Keratinocyte (primary cell): Measurements from ENCODE around the gene KIF16B. TPM values are rescaled to one million over a fixed set of nuclear protein-coding genes. Genes with fewer than 3 reads are reported as not detected.
A peak's percentile ranks its signal among the peaks of the same experiment; 100 is the strongest.

ENCODE experiments used
- DNase-seq: peaks from one replicate; pipeline ENCODE4 v3.0.0-alpha.2; 2011; ENCODE audit warnings: low read depth, missing footprints, low spot score
- FAIRE-seq: peaks from 2 replicates; lab custom pipeline; 2011; peaks lifted over from hg19 to GRCh38; lab: Jason Lieb, UNC
- H2AFZ ChIP-seq: 2 replicates; pipeline ENCODE4 v1.6.0; 2012; ENCODE audit warnings: low read length, control low read depth, inconsistent platforms; ENCODE audit not compliant: control insufficient read depth
- H3K27ac ChIP-seq: 2 replicates; pipeline ENCODE4 v1.5.1; 2011; ENCODE audit warnings: low read length; ENCODE audit not compliant: control insufficient read depth, insufficient read depth
- H3K27me3 ChIP-seq: 3 replicates; pipeline ENCODE4 v1.6.0; 2011; ENCODE audit warnings: low read length; ENCODE audit not compliant: control insufficient read depth, insufficient read depth; ENCODE audit errors: extremely low read depth
- H3K36me3 ChIP-seq, 2 experiments: 2 replicates in 1 of 2; 3 replicates in 1 of 2; pipeline ENCODE4 v1.5.1; 2011; ENCODE audit warnings: low read length in 2 of 2, mild to moderate bottlenecking in 1 of 2; ENCODE audit not compliant: control insufficient read depth in 2 of 2, insufficient read depth in 2 of 2; ENCODE audit errors: extremely low read depth in 1 of 2
- H3K4me1 ChIP-seq: 3 replicates; pipeline ENCODE4 v1.5.1; 2011; ENCODE audit warnings: low read length; ENCODE audit not compliant: control insufficient read depth, insufficient read depth; ENCODE audit errors: extremely low read depth
- H3K4me2 ChIP-seq: 3 replicates; pipeline ENCODE4 v1.6.0; 2011; ENCODE audit warnings: low read depth, low read length; ENCODE audit not compliant: control insufficient read depth, insufficient read depth; ENCODE audit errors: extremely low read depth
- H3K4me3 ChIP-seq, 3 experiments: fragments of 200-600 bp in 1 of 3; sonication (generic) in 1 of 3; 2 replicates in 2 of 3; 3 replicates in 1 of 3; pipeline ENCODE4 v1.5.1; 2011 to 2016; ENCODE audit warnings: low read length in 3 of 3, mild to moderate bottlenecking in 3 of 3, control low read depth in 2 of 3, inconsistent platforms in 1 of 3, low read depth in 1 of 3, mixed read lengths in 1 of 3, mixed run types in 1 of 3, moderate library complexity in 1 of 3; ENCODE audit not compliant: control insufficient read depth in 2 of 3, insufficient read depth in 2 of 3; ENCODE audit errors: extremely low read depth in 1 of 3
- H3K79me2 ChIP-seq: 2 replicates; pipeline ENCODE4 v1.6.0; 2012; ENCODE audit warnings: low read length; ENCODE audit not compliant: control insufficient read depth, insufficient read depth
- H3K9ac ChIP-seq: 3 replicates; pipeline ENCODE4 v1.6.0; 2011; ENCODE audit warnings: low read length; ENCODE audit not compliant: control insufficient read depth, insufficient read depth; ENCODE audit errors: extremely low read depth
- H3K9me1 ChIP-seq: 3 replicates; pipeline ENCODE4 v1.6.0; 2011; ENCODE audit warnings: low read length; ENCODE audit not compliant: control insufficient read depth, insufficient read depth; ENCODE audit errors: extremely low read depth
- H3K9me3 ChIP-seq: 2 replicates; pipeline ENCODE4 v1.5.1; 2012; ENCODE audit warnings: low read depth, low read length; ENCODE audit not compliant: control insufficient read depth
- H4K20me1 ChIP-seq: 3 replicates; pipeline ENCODE4 v1.6.0; 2011; ENCODE audit warnings: low read length; ENCODE audit not compliant: control insufficient read depth, insufficient read depth; ENCODE audit errors: extremely low read depth
- EZH2 ChIP-seq: IDR thresholded peaks from one replicate; pipeline ENCODE4 v1.6.1; 2012; ENCODE audit warnings: inconsistent platforms, mild to moderate bottlenecking, low read length, moderate library complexity
- dilution Hi-C: fragments of 300-500 bp; cut with MboI; formaldehyde crosslinking; loops from one replicate; pipeline ENCODE4 v1.7.0; 2020; ENCODE audit warnings: low sequenced_read_pairs; ENCODE audit not compliant: extremely low pct_ligation_motif_present
- polyA plus RNA-seq, 5 experiments: library from polyadenylated mRNA; depleted of rRNA in 3 of 5; stranded (reverse) in 3 of 5; stranded (forward) in 1 of 5; unstranded in 1 of 5; fragments of >200 nt; gene quantifications; 1 replicate in 1 of 5; 2 replicates in 3 of 5; 3 replicates in 1 of 5; pipeline versions ENCODE4 v1.2.1 to v1.2.3, GENCODE V29; 2011 to 2012; ENCODE audit warnings: missing spikeins in 2 of 5, low read depth in 1 of 5, low replicate concordance in 1 of 5
- TF ChIP-seq, protein P1 (sequence below), 3 experiments: IDR thresholded peaks in 1 of 3; conservative IDR thresholded peaks in 1 of 3; optimal IDR thresholded peaks in 1 of 3; 2 replicates in 2 of 3; 3 replicates in 1 of 3; pipeline versions ENCODE3 to v1.5.1; 2011; ENCODE audit warnings: low read length in 3 of 3, mild to moderate bottlenecking in 3 of 3, moderate library complexity in 2 of 3, control low read depth in 1 of 3, inconsistent platforms in 1 of 3; ENCODE audit not compliant: insufficient read depth in 2 of 3; ENCODE audit errors: extremely low read depth in 1 of 3

Gene KIF16B
- polyA plus RNA-seq, 1 donor (not counting 4 experiments of a cell fraction or from before 2014, with no cell fraction given), result 16.1 TPM

DNA sequence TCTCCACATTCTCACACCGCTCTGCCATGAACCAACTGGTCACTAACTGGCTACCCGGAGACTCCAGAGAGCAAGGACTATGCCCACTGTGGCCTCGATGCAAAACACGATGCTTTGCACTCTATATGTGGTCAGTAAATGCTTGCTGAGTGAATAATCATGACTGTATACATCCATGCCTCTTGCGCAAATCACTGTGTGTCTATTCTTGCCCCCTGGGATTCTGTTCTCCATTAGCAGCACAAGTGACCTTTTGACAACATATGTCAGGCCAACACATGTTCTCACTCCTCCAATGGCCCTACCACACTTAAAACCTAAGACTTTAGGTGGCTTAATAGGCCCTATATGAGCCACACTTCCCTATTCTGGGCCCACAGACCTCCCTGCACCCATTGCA is 16.9 kb downstream of the KIF16B start:
- no peak for TF ChIP-seq EZH2
- TF ChIP-seq, protein P1, sequence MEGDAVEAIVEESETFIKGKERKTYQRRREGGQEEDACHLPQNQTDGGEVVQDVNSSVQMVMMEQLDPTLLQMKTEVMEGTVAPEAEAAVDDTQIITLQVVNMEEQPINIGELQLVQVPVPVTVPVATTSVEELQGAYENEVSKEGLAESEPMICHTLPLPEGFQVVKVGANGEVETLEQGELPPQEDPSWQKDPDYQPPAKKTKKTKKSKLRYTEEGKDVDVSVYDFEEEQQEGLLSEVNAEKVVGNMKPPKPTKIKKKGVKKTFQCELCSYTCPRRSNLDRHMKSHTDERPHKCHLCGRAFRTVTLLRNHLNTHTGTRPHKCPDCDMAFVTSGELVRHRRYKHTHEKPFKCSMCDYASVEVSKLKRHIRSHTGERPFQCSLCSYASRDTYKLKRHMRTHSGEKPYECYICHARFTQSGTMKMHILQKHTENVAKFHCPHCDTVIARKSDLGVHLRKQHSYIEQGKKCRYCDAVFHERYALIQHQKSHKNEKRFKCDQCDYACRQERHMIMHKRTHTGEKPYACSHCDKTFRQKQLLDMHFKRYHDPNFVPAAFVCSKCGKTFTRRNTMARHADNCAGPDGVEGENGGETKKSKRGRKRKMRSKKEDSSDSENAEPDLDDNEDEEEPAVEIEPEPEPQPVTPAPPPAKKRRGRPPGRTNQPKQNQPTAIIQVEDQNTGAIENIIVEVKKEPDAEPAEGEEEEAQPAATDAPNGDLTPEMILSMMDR (optimal IDR thresholded peaks at IDR 0.05 in 1 of 3, IDR thresholded peaks at IDR 0.05 in 1 of 3, conservative IDR thresholded peaks at IDR 0.05 in 1 of 3; ENCODE audit: extremely low read depth in 1 of 3, insufficient read depth in 2 of 3, low read length in 3 of 3), result no peak
- peaks cover 11% of the 10 kb centered on the region for H3K9me1 ChIP-seq
- H4K20me1 ChIP-seq, result peaks cover 3% of the 10 kb centered on the region
- no peak overlapping the region for H3K4me3 ChIP-seq
- FAIRE-seq (peak; percentile 88), DNase-seq (no peak)
- H3K4me1 ChIP-seq, result peaks cover 37% of the 10 kb centered on the region
- peak overlapping the region; percentile 71 for H3K27ac ChIP-seq
- H2AFZ ChIP-seq, result no peak overlapping the region
- peak overlapping the region; percentile 35 for H3K4me2 ChIP-seq
- H3K79me2 ChIP-seq, result peaks cover 79% of the 10 kb centered on the region
- no peaks in the 10 kb centered on the region for H3K27me3 ChIP-seq
- no peaks in the 10 kb centered on the region for H3K9me3 ChIP-seq
- peak overlapping the region; percentile 24 for H3K9ac ChIP-seq
- dilution Hi-C loops, result no loop called here
- no peaks in the 10 kb centered on the region for H3K36me3 ChIP-seq

DNA sequence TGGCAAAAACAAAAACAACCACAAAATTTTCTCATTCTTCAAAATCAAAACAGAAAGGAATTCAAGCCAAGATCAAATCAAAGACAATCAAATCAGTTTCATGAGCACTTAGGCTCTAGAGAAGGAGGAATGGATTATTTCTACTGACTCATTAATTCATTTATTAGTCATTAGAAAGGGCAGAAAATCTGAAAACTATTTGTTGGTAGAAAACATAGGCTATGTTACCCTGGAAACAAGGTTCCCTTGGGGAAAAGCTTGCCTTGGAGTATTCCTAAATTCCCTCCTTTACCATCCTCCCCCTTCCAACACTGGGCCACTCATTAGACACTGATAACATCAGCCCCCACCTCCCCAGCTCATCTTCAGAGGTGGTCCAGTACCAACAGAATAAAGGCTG is 17.5 kb downstream of the KIF16B start:
- Histone ChIP-seq H3K36me3 (no peaks in the 10 kb centered on the region), H2AFZ (no peak overlapping the region), H3K27ac (peak overlapping the region; percentile 71), H3K79me2 (peaks cover 77% of the 10 kb centered on the region), H3K4me1 (peaks cover 37% of the 10 kb centered on the region), H3K9me3 (no peaks in the 10 kb centered on the region), H3K27me3 (no peaks in the 10 kb centered on the region), H3K9me1 (peaks cover 11% of the 10 kb centered on the region), H3K4me2 (peak overlapping the region; percentile 35), H3K9ac (peak overlapping the region; percentile 24), H4K20me1 (peaks cover 3% of the 10 kb centered on the region), H3K4me3 (no peak overlapping the region)
- DNase-seq (no peak), FAIRE-seq (no peak)
- TF ChIP-seq, protein P1 (optimal IDR thresholded peaks at IDR 0.05 in 1 of 3, IDR thresholded peaks at IDR 0.05 in 1 of 3, conservative IDR thresholded peaks at IDR 0.05 in 1 of 3; ENCODE audit: extremely low read depth in 1 of 3, insufficient read depth in 2 of 3, low read length in 3 of 3), result no peak
- dilution Hi-C loops, result no loop called here
